HG03575 (cell line): ENCODE data around the gene ALG1.
"Not testable (repeated sequence)": the region's sequence is repeated elsewhere in the genome, so short reads cannot be mapped to it uniquely, and the experiment has no call there.

Source experiments
- ATAC-seq: cut with Tn5 transposase; IDR thresholded peaks from one replicate; pipeline ENCODE4 v1.9.1; 2021; ENCODE audit not compliant: unreplicated experiment, insufficient number of reproducible peaks, low FRiP score; ENCODE audit errors: extremely low read depth

The ALG1 gene

DNA sequence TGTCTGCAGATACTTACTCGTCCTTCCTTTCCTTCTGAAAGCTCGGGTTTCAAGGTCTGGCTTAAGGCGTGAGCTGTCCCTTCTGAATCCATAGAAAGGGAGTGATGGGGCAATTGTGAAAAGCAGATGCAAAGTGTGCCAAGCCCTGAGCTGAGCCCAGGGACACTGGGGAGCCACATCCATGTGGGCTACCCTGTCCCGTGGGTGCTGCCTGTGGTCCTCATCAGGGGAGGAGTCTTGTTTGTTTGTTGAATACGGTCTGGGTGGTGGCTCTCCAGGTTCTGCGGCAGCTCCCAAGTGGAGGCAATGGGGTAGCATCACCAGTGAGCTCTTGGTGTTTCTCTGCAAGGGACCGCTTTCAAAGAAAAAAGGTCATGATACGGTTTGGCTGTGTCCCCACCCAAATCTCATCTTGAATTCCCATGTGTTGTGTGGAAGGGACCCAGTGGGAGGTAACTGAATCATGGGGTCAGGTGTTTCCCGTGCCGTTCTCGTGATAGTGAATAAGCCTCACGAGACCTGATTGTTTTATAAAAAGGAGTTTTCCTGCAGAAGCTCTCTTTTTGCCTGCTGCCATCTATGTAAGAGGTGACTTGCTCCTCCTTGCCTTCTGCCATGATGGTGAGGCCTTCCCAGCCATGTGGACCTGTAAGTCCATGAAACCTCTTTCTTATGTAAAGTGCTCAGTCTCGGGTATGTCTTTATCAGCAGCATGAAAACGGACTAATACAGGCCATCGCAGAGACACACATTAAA is 1.0 kb upstream of the ALG1 start:
- ATAC-seq, result no peak

DNA sequence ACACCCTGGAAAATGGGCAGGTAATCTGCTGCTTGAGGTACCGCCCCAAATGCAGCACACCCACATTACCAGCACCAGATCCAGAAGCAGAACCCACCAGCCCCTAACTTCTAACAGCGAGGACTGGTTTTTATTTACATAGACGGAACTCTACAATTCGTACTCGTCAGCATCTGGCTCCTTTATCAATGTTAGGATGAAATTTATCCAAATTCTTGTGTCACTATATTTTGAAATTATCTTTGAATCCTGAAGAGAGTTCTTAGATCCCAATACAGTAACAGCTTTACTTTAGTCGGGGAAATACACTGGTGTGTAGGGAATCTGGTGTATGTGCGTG is 332 bp upstream of the ALG1 start:
- no peak for ATAC-seq

DNA sequence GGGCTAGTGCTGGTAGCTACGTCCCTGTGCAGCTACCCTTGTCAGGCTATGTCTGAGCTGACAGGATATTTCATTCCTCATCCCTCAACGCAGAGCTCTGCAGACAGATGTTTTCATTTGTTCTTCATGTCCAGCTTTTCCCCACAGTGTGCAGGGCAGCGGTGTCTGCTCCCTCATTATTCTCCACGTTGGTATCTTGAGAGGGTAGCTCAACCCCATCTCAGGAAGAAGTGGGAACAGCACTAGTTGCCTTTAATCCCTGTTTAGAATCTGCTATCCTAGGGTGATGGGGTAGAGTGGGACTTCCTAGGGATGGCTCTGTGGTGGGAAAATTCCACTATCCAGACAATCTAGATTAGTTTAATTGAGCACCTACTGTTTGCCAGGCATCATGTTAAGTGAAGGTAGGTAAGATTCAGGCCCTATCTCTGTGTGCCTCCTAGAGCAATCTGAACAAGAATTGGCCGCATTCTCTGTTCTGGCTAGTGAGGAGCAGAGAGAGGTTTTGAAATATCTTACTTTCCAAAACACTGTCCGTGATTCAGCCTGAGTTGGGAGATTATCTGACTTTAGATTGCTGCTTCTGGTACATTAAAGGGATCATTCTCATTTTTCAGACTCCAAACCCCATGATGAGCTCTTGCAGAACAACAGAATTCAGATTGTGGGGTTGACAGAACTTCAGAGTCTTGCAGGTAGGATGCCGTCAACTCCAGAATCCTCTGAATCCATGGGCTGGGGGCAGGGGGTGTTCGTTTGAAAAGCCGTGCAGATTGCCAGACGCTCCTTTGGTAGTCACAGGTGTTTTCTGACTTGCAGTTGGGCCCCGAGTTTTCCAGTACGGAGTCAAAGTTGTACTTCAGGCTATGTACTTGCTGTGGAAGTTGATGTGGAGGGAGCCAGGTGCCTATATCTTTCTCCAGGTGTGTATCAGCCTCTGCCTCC is 963 bp downstream of the ALG1 start:
- ATAC-seq, result no peak

DNA sequence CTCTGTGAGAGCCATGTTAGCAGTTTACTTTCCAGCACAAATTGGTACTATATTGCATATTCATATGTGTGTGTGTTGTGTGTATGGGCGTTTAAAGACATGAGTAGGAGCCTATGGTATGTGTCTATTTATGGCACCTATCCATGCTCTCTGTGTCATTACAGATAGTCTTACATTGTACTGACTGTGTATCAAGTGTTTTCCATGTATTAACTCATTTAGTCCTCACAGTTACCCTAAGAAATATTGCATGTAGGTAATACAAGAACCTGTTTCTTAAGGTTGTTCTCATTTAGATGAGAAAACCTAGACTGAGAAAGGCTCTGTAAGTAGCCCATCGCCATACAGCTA is 1.6 kb downstream of the ALG1 start:
- no peak for ATAC-seq

DNA sequence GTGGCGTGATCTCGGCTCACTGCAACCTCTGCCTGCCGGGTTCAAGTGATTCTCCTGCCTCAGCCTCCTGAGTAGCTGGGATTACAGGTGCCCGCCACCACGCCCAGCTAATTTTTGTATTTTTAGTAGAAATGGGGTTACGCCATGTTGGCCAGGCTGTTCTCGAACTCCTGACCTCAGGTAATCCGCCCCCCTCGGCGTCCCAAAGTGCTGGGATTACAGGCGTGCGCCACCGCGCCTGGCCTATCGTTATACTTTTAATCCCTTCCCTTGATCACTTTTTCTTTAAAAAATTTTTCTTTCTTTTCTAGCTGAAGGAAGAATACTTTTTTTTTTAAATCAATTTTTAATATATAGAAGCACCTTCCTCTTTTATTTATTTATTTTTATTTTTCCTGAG is 2.1 kb downstream of the ALG1 start:
- ATAC-seq, result not testable (repeated sequence)

DNA sequence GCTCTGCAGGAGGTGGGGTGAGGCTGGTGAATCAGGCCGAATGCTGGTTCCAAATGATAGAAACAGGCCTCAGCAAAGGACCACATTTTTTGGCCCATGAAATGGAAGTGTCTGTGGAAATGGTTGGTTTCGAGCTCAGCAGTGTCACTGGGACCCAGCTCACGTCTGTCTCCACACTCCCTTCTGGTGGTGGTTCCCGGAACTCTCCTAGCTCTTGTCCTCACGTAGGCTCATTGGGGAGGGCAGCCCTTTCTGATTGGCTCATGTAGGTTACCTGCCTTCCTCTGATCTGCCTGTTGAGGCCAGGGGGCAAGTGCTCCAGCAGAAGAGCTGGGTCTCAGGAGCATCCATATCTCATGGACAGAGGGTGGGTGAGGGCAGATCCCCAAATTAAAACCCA is 4.0 kb downstream of the ALG1 start:
- ATAC-seq, result no peak

DNA sequence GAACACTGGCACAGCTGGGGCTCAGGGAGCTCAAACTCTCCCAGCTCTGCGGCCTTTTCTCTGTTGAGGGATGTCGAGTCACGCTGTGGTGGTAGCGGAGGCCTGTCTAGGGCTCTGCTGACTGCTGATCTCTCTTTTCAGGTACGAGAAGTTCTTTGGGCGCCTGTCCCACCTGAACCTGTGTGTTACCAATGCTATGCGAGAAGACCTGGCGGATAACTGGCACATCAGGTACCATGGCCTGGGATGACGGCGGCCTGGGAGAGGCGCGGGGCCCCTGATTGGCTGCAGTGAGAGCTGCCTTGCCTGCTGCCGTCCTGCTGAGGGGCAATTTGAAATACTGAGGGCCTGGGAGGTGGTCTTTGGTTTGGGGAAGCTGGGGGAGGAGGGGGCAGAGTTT is 5.7 kb downstream of the ALG1 start:
- ATAC-seq, result no peak

DNA sequence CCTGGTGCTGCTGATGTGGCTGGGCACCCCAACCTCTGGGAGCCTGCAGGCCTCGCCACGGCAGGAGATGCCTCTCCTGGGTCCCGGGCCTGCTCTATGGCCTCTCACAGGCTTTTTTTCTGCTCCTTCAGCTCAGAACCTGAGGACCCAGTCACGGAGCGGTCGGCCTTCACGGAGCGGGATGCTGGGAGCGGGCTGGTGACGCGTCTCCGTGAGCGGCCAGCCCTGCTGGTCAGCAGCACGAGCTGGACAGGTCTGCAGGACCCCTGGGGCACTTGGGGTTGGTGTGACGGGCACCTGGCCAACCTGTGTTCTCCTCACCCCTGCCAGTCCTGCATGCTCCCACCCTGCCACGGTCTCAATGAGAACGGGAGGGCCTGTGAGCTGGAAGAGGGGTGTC is 7.0 kb downstream of the ALG1 start:
- no peak for ATAC-seq

DNA sequence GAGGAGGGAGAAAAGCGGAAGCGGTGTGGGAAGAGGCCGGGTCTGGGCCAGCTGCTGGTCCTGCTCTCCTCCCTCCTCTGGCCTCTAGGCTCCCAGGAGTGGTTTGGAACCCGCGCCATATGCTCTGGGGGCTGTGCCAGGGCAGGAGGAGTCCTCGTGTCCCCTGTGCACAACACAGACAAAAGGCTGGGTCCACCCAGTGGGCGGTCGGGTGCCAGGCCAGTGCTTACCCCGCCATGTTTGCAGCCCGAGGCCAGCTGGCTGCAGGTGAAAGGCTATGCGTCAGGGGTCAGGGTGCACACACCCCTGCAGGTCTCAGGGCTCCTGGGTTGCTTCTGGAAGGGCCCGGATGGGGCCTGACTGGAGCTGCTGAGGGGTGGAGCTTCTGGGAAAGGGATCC is 8.8 kb downstream of the ALG1 start:
- not testable (repeated sequence) for ATAC-seq

DNA sequence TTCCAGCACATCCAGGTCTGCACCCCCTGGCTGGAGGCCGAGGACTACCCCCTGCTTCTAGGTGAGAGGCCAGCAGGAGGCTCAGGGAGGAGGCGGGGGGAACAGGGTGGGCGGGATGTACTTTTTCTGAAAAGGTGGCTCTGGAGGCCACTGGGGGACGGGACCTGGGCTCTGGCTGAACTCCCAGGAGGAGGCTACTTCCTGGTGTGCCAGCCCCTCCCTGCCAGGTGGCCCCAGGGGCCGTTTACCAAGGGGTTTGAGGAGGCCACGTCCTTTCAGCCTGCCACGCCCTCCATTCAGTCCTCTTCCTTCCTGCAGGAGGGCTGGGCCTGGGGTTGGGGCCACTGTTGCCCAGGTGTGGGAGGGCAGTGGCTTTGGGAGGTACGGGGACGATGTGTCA is 9.4 kb downstream of the ALG1 start:
- ATAC-seq, result not testable (repeated sequence)

DNA sequence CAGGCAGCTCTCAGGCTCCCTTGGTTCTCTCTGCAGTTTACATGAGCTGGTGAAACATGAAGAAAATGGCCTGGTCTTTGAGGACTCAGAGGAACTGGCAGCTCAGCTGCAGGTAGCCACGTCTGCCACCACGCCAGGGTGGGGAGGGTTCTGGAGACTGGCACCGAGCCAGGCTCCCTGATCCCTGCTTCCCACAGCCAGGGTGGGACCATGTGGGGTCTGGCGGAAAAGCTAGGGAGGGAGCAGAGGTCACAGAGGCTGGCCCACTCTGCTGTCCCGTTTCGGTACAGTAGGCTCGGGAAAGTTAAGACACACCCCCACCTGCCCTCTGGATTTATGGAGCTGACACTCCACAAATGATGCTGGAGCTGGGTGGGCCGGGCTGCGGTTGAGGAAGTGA is 12.0 kb downstream of the ALG1 start:
- ATAC-seq, result not testable (repeated sequence)

DNA sequence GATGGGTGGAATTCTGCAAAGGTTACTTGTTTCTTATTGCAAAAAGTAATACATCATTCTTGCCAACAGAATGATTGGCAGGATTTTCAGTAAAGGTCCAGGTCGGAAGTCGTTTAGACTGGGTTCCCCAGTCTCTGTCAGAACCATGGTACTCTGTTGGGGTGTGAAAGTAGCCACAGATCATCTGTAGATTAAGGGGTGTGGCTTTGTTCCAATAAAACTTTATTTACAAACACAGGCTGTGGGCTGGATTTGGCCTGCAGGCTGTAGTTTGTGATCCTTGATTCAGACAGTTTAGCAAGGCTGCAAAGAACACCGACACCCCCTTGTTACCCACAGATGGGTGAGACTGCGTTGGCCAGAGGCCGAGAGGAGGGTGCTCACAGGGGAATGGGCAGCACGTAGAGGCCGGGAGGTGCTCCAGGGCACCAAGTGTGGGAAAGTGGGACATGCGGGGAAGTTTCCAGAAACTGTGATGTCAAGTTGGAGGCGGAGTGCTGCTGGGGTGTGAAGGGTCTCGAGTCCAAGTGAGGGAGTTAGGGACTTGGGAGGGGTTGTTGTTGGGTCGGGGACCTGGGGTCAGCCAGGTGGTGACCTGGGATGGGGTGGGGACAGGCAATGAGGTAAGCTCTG is 12.6 kb downstream of the ALG1 start:
- not testable (repeated sequence) for ATAC-seq

DNA sequence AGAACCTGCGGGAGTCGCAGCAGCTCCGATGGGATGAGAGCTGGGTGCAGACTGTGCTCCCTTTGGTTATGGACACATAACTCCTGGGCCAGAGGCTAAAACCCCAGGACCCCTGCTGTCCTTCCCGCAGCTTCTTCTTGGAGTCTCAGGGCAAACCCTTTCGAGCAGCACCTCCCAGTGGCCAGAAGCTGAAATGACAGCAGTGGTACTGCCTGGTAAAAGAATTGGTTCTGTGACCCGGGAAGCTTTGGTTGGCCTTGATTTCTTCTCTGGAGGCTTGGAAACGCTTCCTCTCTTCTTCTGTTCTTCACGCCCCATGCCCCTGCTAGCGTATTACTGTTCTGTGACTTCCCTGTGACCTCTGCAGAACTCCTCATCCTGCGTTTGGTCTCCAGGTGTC is 13.2 kb downstream of the ALG1 start:
- ATAC-seq, result not testable (repeated sequence)

DNA sequence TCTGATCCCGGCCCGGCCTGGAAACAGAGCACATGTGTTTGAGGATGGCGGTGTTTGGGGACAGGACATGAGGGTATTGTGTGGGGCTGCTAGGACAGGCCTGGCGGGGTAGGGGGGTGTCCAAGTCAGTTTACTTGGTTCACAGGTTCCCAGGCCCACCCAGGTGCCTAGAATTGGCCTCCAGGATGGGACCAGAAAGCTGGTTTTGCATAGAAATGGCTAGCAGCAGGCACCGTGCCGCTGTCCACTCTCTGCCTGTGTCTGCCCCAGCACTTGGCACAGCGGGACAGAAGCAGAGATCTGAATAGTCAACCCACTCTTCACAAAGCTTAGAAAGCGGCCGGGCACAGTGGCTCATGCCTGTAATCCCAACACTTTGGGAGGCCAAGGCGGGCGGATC is 14.1 kb downstream of the ALG1 start:
- not testable (repeated sequence) for ATAC-seq

DNA sequence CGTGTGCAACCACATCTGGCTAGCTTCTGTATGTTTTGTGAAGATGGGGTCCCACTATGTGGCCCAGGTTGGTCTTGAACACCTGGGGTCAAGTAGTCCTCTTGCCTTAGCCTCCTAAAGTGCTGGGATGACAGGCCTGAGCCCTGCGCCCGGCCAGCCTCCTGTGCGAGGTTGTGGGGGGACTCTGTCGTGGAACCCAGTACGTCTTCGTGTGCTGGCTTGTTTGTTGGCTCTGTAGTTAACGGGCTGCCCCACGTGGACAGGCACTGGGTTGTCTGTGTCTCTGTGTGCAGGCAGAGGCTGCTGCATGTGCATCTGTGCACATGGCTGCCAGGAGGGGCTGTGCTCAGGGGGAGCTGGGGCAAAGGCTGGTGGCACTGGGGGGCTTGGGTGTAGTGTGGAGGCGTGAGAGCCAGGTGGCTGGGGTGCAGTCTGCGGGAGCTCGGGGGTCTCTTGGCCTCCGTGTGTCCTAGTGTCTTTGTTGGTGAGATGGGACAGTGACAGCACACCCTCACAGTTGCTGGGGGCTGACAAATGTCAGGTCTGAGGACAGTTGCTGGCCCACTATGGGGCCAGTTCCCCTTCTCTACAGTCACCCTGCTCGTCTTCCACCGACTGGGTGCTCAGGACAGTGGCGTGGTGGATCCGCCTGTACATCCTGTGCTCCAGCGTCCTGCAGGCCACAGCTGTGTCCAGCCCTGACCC is 16.6 kb downstream of the ALG1 start:
- ATAC-seq, result not testable (repeated sequence)

DNA sequence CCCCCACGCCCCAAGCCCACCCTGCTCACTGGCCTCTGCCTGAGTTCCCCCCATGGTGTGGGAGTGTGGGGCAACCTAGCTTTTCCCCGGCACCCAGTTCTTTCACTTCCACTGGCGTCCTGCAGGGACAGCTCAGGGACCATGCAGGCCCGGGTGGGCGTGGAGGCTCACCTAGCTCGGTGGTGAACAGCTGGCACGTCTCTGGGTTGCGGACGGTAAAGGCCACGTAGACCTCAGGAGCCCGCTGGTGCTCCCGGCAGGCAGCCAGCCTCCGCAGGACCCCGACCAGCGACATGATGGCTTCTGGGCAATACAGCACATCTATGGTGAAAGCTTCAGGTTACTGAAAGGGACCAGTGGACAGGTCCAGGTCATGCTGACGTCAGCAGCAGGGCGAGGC is 17.3 kb downstream of the ALG1 start:
- not testable (repeated sequence) for ATAC-seq

DNA sequence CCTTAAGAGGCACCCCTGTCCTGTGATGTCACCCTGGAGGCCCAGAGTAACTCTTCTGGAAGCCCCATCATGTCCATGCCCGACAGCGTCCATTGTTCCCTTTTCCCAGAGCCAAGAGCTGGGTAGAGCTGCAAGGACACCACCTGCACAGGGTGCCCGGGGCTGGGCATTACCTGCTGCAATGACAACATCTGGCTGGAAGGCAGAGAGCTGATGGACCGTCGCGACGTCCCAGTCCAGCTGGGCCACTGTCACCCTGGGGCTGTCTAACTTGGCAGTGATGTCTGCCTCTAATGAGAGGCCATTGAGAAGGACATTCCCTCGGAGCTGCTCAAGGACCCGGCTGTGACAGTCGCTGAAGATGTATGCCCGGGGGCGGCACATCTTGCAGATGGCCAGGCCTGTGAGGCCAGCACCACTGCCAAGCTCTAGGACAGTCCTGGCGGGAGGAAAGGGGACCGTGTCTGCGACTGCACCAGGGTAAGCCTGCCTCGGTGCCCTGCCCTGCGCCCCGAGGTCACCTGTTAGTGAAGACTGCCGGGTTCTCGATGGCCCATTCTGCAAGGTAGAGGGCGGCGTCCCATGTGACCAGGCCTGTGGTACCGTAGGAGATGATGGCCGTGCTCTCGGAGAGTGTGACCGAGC is 18.4 kb downstream of the ALG1 start:
- ATAC-seq, result not testable (repeated sequence)

DNA sequence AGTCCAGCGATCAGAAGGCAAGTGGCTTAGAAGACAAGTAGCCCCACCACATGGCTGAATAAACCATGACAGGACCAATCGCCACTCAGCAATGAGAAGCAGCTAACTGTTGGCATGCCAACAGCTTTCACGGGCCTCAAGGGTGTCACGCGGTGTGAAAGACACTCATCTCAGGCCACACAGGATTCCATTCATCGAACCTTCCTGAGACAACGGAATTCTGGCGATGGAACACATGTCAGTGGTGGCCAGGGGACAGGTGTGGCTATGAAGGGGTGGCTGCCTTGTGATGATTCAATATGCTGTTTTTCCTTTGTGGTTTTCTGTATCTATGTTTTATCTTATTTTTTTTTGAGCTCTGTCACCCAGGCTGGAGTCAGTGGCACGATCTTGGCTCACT is 18.9 kb downstream of the ALG1 start:
- ATAC-seq, result not testable (repeated sequence)

DNA sequence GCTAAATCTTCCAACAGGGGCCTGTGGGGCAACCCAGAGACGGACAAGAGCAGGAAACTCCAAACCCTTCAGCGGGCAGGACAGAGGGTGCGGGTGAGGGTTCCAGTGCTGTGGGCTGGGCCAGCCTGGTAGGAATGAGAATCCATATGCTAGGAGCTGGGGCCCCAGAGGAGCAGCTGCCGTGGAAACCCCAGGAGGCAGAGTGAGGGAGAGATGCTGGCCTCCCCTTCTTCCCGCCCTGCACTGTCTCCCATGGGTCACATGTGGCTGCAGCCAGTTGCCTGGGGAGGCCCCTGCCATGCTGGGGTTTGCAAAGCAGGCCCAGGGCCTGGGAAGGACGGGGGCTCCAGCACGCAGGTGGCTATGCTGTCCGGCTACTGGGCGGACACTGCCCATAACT is 21.4 kb downstream of the ALG1 start:
- not testable (repeated sequence) for ATAC-seq
